ENCODE measurements around the gene TNFSF13.

DNA sequence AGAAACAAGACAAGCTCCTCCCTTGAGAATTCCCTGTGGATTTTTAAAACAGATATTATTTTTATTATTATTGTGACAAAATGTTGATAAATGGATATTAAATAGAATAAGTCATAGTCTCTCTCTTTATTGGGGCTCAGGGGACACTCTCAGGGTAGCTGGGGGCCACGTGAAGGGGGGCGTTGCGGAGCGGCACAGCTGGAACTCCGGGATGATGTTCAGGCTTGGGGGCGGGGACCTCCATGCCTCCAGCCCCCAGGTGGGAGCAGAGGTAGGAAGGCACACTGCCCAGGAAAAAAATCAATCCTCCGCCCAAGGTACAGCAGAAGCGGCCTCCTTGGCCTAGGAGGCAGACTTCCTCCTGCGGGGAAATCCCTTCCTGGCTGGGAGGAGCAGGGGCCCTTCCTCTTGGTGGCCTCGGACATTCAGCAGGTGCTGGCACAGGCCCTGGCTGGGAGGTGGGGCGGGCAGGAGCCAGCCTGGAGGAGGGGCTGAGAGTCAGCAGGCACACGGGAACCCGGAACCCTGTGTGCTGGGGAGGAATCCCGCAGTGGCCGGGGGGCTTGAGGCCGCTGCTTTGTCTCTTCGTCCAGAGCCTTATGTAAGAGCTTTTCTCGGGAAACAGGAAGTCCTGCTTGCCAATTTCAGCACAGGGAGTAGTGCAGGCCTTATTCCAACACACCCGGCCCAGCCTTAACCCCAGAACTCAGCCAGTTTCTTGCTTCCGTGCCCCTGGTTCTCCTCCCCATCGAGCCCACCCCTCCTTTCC, 591 bp upstream of the TNFSF13 start:
- TF ChIP-seq, protein P1, sequence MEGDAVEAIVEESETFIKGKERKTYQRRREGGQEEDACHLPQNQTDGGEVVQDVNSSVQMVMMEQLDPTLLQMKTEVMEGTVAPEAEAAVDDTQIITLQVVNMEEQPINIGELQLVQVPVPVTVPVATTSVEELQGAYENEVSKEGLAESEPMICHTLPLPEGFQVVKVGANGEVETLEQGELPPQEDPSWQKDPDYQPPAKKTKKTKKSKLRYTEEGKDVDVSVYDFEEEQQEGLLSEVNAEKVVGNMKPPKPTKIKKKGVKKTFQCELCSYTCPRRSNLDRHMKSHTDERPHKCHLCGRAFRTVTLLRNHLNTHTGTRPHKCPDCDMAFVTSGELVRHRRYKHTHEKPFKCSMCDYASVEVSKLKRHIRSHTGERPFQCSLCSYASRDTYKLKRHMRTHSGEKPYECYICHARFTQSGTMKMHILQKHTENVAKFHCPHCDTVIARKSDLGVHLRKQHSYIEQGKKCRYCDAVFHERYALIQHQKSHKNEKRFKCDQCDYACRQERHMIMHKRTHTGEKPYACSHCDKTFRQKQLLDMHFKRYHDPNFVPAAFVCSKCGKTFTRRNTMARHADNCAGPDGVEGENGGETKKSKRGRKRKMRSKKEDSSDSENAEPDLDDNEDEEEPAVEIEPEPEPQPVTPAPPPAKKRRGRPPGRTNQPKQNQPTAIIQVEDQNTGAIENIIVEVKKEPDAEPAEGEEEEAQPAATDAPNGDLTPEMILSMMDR (optimal IDR thresholded peaks at IDR 0.05 in 1 of 3, IDR thresholded peaks at IDR 0.05 in 1 of 3, conservative IDR thresholded peaks at IDR 0.05 in 1 of 3; ENCODE audit: extremely low read depth in 1 of 3, insufficient read depth in 2 of 3, low read length in 3 of 3), result no peak
- TF ChIP-seq EZH2 (IDR thresholded peaks at IDR 0.05; ENCODE audit: low read length), result no peak
